HG03575 (cell line): ENCODE results near the gene CREM.
"Not testable (repeated sequence)": the region's sequence is repeated elsewhere in the genome, so short reads cannot be mapped to it uniquely, and the experiment has no call there.

Experiments
- ATAC-seq: cut with Tn5 transposase; IDR thresholded peaks from one replicate; pipeline ENCODE4 v1.9.1; 2021; ENCODE audit not compliant: unreplicated experiment, insufficient number of reproducible peaks, low FRiP score; ENCODE audit errors: extremely low read depth

CREM gene

DNA sequence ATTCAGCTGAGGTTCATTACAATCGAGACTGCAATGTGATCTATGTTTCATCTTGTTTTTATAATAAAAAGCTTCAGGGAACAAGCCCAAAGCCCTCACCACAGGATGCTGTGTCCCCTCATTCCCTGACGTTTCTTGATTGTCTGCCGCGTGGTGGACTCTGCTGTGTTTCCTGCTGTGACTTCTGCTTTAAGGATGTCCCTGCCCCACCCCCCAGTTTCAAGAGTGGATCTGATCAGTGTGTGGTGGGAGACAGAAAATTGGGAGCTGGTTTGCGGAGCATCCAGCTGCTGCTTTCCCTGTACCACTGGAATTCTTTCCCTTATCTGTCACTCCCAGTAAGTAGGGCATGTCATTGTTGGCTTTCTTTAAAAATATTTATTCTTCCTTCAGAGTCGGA is 86.2 kb downstream of the CREM start:
- no peak for ATAC-seq

DNA sequence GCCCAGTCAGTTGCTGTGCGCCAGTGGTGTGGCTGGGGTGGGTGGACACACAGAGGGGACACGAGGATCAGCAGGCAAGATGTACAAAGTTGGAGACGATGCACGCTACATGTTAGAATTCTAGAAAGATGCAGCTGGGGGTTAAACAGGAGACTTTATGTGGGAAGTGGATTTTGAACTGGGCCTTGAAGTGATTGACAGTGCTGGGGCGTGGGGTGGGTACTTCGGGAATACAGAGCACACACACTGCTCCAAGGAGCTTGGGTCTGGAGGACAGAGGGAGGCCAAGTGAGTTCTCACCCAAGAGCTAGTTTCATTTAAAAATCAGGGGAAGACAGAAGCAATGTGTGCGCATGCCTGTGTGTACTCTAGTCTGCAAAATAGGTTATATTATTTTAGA is 87.1 kb downstream of the CREM start:
- ATAC-seq, result no peak

DNA sequence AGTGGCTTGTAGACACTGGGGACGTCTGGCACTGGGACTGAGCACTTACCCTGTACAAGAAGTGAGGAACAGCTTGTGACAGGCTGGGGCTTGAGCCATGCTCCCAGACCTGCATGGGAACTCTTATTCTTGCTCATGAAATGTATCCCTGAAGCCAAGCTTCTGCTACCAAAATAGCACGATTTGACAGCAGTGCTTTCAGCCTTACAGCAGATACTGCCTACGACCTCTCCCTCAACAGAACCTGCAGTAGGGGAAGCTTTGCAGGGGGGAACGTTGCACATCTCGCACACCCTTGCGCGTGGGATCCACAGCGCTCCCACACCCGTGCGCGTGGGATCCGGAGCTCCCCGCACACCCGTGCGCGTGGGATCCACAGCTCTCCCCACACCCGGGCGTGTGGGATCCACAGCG is 88.0 kb downstream of the CREM start:
- no peak for ATAC-seq

DNA sequence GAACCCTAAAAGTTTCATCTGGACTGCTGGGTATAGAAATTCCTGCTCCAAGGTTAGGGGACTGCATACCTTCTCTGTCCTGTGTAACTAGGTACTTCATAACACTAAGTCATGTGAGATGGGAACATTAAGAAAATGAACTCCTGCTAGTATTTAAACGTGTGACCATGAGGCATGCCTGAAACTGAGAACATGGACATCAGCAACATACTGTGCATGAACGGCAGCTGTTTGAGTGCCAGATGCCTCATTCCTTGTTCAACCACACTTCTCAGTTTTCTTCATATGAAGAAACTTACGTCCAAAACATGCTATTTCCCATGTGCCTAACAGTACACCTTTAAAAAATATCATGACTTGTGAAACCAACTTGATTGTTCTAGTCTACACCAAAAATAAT is 88.5 kb downstream of the CREM start:
- no peak for ATAC-seq

DNA sequence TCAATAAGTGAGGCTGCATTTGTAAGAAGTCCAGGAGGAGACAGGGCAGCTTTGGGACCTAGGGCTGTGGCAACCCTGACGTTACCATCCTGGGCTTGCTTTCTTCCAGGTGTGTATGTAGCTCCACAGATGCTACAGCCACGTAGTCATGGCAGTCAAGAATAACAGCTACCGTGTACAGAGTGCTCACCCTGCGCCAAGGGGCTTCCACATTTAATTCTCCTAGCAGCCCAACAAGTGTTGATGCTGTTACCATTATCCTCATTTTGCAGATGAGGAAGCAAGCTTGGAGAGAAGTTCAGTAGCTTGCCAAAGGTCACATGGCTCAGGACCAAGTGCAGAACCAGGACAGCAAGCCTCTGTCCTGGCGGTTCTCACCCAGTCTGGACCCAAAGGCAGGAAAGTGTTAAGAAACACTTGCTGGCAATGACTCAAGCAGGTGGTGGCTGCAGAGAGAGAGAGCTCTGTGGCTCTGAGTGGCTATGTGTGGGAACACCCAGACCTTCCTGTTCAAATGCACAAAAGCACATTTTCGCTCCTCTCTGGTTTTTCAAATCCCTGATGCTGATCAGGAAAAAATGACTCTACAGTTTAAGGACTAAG is 89.8 kb downstream of the CREM start:
- no peak for ATAC-seq

DNA sequence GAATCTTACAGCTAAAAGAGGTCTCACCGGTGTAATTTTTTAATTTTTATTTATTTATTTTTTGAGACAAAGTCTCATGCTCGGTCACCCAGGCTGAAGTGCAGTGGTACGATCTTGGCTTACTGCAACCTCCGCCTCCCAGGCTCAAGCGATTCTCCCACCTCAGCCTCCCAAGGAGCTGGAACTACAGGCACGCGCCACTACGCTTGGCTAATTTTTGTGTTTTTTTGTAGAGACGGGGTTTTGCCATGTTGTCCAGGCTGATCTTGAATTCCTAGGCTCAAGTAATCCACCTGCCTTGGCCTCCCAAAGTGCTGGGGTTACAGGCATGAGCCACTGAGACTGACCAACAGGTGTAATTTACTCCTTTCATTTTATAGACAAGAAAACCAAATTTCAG is 90.3 kb downstream of the CREM start:
- ATAC-seq, result not testable (repeated sequence)

DNA sequence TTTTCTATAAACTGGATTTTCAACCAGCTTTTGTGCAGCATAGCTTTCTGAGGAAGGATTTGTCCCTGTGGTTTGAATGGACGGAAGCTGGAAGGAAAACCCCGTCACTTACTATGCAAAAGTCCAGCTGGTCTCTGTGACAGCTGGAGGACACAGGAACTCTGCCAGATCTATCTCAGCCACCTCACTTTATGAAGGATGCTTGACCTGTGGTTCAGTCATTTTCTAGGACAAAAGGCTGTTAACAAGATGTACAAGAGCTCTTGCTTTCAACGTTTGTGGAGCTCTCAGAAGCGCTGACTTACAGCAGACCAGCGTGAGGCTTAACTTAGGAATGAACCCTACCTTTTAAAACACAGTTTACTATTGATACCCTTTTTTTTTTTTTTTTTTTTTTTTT is 90.8 kb downstream of the CREM start:
- ATAC-seq, result no peak

DNA sequence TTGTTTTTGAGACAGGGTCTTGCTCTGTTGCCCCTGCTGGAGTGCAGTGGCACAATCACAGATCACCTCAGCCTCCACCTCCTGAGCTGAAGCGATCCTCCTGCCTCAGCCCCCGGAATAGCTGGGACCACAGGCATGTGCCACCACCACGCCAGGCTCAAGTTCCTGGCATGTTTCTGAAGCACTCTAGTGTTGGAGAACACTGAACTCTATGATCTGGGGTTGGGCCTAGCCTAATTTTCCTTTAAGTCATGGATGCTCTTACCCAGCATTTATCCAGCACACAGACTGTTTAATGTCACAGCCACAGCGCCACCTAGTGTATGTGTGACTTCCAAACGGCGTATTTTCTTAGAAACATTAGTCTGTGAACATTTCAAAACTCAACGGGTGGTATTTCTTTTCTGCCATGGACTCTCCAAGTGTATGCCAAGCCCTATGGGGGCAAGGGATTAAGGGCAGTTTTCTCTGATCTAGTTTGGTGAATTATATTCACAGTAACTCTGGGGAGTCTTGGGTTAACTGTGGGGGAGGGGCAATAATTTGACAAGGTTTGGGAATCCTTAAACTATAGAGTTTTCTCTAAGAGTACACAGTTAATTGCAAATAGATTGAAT is 91.8 kb downstream of the CREM start:
- no peak for ATAC-seq

DNA sequence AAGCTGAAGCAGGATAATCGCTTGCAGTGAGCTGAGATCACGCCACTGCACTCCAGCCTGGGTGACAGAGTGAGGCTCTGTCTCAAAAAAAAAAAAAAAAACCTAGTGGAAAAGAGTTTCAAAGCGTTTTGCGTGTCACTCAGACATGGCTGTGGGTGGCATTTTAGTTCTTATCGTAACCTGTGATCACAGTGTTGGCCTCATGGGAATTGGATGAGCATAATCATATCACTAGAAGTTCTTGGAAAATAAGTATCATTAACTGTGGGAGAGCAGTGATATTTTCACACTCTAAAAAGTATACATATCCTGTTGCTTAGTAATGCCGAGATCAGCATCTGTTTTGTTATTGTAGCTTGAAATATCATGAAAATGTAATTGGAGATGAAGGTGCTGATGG is 92.6 kb downstream of the CREM start:
- ATAC-seq, result no peak

DNA sequence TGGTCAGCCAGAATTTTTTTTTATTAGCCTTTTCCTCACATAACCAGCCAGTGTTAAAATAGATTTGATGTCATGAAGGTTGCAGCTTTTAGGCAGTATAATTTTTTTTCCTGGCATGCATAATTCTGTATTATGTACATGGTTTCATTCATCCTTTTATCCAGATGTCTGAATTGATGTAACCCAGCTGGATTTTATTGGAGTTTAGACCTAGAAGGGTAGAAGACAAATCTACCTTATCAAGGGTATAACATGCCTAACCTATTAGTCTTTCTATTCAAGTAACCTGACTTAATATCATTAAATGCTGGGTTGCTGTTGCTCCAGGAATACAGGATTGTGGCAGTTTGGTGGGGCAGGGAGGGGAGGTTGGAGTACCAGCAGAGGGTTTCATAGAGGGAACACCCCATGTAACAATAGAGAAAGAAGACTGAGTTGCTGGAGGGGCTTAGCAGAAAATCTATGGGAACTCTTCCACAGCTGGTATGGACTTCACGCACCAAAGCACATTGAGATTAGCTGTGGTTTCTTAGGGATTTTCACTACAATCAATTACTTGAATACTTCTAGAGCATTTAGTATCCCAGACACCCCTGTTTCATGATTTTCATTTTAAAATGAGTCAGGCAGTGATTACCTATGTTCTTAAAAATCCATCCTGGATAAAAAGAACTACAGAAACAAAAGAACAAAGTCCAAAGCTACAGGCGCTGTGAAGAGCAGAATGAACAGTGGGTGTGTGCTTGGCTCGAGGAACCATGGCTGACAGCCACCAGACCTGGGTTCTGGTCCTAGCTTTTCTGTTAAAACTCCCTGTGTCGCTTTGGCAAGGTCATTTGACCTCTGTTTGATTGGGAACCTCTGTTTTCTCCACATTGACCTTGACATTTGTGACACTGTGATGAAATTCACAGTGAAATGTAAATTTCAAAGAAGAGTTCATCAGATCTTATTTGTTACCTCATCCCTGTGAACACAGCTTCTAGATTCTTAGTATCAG is 93.5 kb downstream of the CREM start:
- no peak for ATAC-seq

DNA sequence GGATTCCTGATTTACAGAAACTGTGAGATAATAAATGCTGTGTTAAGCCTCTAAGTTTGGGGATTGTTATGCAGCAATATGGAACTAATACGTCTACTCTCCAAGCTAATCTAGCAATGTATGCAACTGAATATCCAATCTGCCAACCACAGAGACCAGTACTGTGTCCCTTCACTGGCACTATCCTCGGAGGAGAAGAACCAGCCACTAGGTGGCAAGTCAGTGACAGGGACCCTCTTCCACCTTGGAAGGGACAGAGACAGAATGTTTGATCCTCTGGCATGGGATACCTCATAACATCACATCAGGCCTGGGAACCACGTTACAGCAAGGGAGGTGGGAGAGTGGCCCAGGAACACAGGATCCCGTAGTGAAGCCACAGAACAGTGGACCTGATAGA is 96.4 kb downstream of the CREM start:
- ATAC-seq, result no peak

DNA sequence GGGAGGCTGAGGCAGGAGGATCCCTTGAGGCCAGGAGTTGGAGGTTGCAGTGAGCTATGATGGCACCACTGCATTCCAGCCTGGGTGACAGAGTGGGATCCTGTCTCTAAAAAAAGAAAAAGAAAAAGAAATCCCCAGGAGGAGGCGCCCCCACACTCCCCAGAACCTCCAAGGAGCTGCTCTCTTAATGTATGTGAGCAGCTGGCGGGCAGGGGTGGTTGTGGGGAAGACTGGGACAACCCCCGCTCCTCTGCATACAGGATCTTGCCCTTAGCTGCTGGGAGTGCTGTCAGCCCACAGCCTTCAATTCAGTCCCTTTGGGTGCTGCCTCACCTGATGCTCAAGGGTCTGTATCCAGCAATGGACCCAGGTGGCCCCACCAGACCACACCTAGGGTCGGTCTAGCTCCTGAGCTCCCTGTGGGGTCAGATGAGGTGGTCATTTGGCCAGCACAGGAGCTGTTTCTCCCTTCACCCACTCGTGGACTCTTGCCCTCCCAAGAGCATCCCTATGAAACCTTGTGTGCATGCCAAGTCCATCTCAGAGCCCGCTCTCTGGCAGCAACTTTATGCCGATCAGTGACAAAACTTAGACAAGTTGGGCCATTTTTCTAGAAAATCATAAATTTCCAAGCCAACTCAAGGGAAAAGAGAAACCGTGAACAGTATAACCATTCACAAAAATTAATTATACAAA is 97.5 kb downstream of the CREM start:
- no peak for ATAC-seq

DNA sequence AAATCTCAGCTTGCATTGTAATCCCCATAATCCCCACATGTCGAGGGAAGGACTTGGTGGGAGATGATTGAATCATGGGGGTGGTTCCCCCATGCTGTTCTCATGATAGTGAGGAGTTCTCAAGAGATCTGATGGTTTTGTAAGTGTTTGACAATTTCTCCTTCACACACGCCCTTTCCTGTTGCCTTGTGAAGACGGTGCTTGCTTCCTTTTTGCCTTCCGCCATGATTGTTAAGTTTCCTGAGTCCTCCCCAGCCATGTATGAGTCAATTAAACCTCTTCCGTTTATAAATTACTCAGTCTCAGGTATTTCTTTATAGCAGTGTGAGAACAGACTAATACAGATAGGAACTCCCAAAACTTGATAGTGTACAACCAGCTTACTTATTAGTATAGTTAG is 98.6 kb downstream of the CREM start:
- ATAC-seq, result no peak

DNA sequence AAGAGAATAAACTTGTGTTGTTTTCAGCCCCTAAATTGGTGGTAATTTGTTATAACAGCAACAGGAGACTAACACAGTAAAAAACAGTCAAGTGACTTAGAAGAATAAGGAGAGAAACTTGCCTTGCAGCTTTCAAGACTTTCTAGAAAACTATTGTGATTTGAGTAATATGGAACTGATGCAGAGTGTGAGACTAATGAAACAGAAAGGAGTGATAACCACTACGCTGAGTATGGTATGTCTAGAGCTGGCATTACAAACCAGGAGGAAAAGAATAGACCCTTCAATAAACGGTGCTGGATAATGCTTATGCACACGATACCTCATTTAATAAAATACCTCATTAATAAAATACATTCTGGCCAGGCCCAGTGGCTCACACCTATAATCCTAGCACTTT is 99.9 kb downstream of the CREM start:
- no peak for ATAC-seq

DNA sequence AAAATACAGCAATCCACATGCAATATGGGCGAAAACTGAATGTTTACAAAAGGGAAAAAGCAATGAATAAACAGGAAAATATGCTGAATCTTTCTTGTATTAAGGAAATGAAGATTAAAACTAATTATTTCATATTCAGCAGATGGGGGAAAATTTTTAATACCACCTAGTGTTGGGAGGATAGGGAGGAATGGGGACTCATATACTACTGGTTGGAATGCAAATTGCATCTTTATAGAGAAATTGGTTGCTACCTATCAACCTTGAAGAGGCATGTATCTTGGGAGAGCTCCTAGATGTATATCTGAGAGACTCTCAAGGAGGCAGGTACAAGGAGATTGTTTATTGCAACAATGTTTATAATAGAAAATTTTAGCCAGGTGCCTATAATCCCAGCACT is 101.4 kb downstream of the CREM start:
- no peak for ATAC-seq

DNA sequence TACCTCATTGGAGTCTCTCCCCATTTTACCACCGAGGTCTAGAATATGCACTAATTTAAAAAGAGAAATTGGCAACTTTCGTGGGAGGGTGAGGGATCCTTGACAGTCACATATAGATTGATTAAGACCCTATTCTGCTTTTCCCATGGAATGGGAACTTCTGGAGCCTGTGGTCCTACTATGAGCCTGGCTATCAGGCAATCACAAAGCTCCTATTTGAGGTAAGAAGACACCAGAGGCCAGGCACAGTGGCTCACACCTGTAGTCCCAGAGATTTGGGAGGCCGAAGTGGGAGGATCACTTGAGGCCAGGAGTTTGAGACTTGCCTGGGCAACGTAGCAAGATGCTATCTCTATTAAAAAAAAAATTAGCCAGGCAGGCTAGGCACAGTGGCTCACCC is 105.0 kb downstream of the CREM start:
- no peak for ATAC-seq

DNA sequence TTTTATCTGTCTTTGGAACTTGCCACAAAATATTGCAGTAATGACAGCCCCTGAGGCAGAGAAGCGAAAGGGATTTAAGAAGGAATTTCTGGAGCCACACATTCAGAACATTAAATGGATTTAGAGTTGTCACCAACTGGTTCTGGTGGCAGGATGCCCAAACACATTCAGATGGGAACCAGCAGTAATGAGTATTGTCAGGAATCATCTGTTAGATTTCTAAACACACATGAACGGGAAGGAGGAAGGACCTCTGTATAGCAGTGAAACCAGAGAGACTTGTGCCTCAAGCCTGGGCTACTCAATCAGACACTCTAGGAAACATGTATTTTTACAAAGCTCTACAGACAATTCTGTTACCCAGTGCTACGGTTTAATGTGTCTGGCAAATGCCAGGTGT is 105.9 kb downstream of the CREM start:
- no peak for ATAC-seq

DNA sequence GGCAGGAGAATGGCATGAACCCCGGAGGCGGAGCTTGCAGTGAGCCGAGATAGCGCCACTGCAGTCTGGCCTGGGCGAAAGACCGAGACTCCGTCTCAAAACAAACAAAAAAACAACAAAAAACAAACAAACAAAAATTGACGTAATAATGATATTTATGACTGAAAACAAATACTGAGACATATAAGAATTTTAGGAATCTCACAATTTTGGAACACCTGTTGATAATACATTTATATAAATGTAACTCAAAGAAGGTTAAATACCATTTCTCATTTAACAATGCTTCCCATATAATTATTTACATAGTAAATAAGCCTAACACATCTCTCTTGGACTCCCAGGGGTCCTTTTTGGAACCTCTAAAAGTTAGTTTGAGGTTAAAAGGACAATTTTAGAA is 107.4 kb downstream of the CREM start:
- ATAC-seq, result no peak

DNA sequence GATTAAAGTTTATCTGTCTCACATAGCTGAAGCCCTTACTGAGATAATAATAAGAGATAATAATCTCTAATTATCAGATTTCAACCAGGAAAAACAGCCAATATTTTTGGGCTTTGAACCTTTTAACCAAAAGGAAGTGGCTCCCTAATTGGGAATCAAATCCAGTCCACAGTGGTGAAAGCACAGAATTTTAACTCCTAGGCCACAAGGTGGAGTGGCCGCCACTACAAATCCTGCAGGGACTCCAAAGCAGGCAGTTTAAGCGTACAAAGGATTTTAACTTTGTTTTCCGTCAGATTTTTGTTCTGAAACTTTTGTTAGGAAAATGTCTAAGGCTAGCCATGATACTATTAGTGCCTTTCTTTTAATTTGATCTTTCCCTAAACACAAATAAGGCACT is 110.1 kb downstream of the CREM start:
- no peak for ATAC-seq
